Measurements from ENCODE around the gene PHF1. TPM values are rescaled to one million over a fixed set of nuclear protein-coding genes. Genes with fewer than 3 reads are reported as not detected.
A peak's percentile ranks its signal among the peaks of the same experiment; 100 is the strongest.

The PHF1 gene
- total and polyA plus RNA-seq, 2 of the 13 experiments (the other 11 are each of a cell fraction or from before 2014, with no cell fraction given) = 25.4 to 61.9 TPM

DNA sequence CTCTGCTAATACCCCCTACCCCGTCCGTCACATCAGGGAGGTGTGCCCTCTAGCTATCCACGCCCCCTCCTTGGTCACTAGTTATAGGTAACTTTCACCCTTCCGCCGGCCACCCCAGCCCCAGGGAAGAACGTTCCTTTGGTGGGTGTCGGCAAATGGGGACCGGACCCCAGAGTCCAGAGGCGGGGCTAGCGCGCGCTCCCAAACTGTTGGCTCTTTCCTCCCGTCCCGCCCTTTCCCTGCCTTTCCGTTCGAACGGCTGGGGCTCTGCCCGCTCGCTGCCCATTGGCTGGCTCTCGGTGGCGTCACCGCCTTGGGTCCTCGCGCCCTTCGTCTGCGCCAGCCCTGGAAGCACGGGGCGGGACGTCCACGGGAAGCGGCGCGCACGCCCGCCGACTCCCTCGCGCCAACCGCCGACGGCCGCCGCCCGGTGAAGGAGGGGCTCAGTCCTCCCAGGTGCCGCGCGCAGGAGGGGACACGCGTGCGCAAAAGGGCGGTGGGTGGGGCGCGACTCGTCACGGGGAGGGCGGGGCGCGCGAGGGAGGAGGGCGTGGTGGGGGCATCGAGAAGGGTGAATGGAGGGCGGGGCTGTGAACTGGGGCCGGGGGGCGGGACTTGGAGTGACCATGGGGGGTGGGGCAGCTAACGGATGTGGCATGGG lies 634 bp upstream of the PHF1 start (continued):
- TF ChIP-seq, protein P1, sequence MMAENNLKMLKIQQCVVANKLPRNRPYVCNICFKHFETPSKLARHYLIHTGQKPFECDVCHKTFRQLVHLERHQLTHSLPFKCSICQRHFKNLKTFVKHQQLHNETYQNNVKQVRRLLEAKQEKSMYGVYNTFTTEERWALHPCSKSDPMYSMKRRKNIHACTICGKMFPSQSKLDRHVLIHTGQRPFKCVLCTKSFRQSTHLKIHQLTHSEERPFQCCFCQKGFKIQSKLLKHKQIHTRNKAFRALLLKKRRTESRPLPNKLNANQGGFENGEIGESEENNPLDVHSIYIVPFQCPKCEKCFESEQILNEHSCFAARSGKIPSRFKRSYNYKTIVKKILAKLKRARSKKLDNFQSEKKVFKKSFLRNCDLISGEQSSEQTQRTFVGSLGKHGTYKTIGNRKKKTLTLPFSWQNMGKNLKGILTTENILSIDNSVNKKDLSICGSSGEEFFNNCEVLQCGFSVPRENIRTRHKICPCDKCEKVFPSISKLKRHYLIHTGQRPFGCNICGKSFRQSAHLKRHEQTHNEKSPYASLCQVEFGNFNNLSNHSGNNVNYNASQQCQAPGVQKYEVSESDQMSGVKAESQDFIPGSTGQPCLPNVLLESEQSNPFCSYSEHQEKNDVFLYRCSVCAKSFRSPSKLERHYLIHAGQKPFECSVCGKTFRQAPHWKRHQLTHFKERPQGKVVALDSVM (CRISPR knock-in tag; IDR thresholded peaks at IDR 0.05) = no peak
- TF ChIP-seq, protein P2, sequence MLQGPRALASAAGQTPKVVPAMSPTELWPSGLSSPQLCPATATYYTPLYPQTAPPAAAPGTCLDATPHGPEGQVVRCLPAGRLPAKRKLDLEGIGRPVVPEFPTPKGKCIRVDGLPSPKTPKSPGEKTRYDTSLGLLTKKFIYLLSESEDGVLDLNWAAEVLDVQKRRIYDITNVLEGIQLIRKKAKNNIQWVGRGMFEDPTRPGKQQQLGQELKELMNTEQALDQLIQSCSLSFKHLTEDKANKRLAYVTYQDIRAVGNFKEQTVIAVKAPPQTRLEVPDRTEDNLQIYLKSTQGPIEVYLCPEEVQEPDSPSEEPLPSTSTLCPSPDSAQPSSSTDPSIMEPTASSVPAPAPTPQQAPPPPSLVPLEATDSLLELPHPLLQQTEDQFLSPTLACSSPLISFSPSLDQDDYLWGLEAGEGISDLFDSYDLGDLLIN (CRISPR knock-in tag; IDR thresholded peaks at IDR 0.05; ENCODE audit: borderline replicate concordance) = peak; percentile 98; the same call in 1 of the 2 replicates
- TF ChIP-seq MYNN (CRISPR knock-in tag; IDR thresholded peaks at IDR 0.05; ENCODE audit: low read depth) (0 out of 2 replicates have a peak, but pooled peaks have one; percentile 50), BORCS8-MEF2B (CRISPR knock-in tag; IDR thresholded peaks at IDR 0.05) (peak; percentile 98), EEA1 (CRISPR knock-in tag; IDR thresholded peaks at IDR 0.05; ENCODE audit: borderline replicate concordance) (peak; percentile 55), MAF1 (CRISPR knock-in tag; IDR thresholded peaks at IDR 0.05; ENCODE audit: borderline replicate concordance) (peak; percentile 55; the same call in 1 of the 2 replicates), SRF (IDR thresholded peaks at IDR 0.05; ENCODE audit: low read depth, low read length) (no peak), CBX2 (IDR thresholded peaks at IDR 0.05; ENCODE audit: low read depth, low read length) (no peak), CBX2 (CRISPR knock-in tag; IDR thresholded peaks at IDR 0.05; ENCODE audit: low read depth) (peak; percentile 55; the same call in 1 of the 2 replicates), TP53 (CRISPR knock-in tag; conservative IDR thresholded peaks at IDR 0.05) (no peak; the same call in 1 of the 2 replicates), ZNF670 (CRISPR knock-in tag; IDR thresholded peaks at IDR 0.05; ENCODE audit: borderline replicate concordance) (peak; percentile 85), KDM5B (CRISPR knock-in tag; IDR thresholded peaks at IDR 0.05; ENCODE audit: borderline replicate concordance) (peak; percentile 93; the same call in 1 of the 2 replicates), POGZ (CRISPR knock-in tag; IDR thresholded peaks at IDR 0.05) (peak; percentile 86), IRF2 (CRISPR knock-in tag; IDR thresholded peaks at IDR 0.05) (peak; percentile 81), HOXA7 (CRISPR knock-in tag; IDR thresholded peaks at IDR 0.05) (peak; percentile 98), SP5 (CRISPR knock-in tag; IDR thresholded peaks at IDR 0.05; ENCODE audit: borderline replicate concordance, low read depth) (peak; percentile 62; the same call in 1 of the 2 replicates), CENPX (CRISPR knock-in tag; IDR thresholded peaks at IDR 0.05) (no peak)
- TF ChIP-seq, protein P3, sequence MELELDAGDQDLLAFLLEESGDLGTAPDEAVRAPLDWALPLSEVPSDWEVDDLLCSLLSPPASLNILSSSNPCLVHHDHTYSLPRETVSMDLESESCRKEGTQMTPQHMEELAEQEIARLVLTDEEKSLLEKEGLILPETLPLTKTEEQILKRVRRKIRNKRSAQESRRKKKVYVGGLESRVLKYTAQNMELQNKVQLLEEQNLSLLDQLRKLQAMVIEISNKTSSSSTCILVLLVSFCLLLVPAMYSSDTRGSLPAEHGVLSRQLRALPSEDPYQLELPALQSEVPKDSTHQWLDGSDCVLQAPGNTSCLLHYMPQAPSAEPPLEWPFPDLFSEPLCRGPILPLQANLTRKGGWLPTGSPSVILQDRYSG (CRISPR knock-in tag; IDR thresholded peaks at IDR 0.05) = peak; percentile 96
- TF ChIP-seq, protein P4, sequence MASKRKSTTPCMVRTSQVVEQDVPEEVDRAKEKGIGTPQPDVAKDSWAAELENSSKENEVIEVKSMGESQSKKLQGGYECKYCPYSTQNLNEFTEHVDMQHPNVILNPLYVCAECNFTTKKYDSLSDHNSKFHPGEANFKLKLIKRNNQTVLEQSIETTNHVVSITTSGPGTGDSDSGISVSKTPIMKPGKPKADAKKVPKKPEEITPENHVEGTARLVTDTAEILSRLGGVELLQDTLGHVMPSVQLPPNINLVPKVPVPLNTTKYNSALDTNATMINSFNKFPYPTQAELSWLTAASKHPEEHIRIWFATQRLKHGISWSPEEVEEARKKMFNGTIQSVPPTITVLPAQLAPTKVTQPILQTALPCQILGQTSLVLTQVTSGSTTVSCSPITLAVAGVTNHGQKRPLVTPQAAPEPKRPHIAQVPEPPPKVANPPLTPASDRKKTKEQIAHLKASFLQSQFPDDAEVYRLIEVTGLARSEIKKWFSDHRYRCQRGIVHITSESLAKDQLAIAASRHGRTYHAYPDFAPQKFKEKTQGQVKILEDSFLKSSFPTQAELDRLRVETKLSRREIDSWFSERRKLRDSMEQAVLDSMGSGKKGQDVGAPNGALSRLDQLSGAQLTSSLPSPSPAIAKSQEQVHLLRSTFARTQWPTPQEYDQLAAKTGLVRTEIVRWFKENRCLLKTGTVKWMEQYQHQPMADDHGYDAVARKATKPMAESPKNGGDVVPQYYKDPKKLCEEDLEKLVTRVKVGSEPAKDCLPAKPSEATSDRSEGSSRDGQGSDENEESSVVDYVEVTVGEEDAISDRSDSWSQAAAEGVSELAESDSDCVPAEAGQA (IDR thresholded peaks at IDR 0.05; ENCODE audit: low read depth) = peak; percentile 50; the same call in 1 of the 2 replicates
- TF ChIP-seq, protein P4 (CRISPR knock-in tag; IDR thresholded peaks at IDR 0.05; ENCODE audit: borderline replicate concordance) = no peak
